Activated naive CD8-positive, alpha-beta T cell (primary cell): ENCODE results near the gene IKBIP.
"Not testable (repeated sequence)": the region's sequence is repeated elsewhere in the genome, so short reads cannot be mapped to it uniquely, and the experiment has no call there.

Experiments
- H3K27ac Mint-ChIP-seq: one replicate; pipeline ENCODE4 v1.8.0; 2021; ENCODE audit warnings: mixed read lengths
- H3K27me3 Mint-ChIP-seq: one replicate; pipeline ENCODE4 v1.8.0; 2021; ENCODE audit warnings: mixed read lengths
- H3K36me3 Mint-ChIP-seq: one replicate; pipeline ENCODE4 v1.8.0; 2021; ENCODE audit warnings: mixed read lengths
- H3K4me1 Mint-ChIP-seq: one replicate; pipeline ENCODE4 v1.8.0; 2021; ENCODE audit warnings: low read depth, mixed read lengths
- H3K4me3 Mint-ChIP-seq: one replicate; pipeline ENCODE4 v1.8.0; 2021; ENCODE audit warnings: mild to moderate bottlenecking, mixed read lengths
- H3K9me3 Mint-ChIP-seq: one replicate; pipeline ENCODE4 v1.8.0; 2021; ENCODE audit warnings: low read depth, mixed read lengths

The IKBIP gene

GRCh38 chr12:98595243-98595988, 49.2 kb downstream of the IKBIP start:
- Mint-ChIP-seq H3K27ac (peak overlapping the region; percentile 98), H3K36me3 (peaks cover 16% of the 10 kb centered on the region), H3K4me1 (peaks cover 38% of the 10 kb centered on the region), H3K9me3 (no peaks in the 10 kb centered on the region), H3K4me3 (peak overlapping the region; percentile 99), H3K27me3 (no peaks in the 10 kb centered on the region)

GRCh38 chr12:98594050-98594835, 50.3 kb downstream of the IKBIP start:
- Mint-ChIP-seq H3K4me1 (peaks cover 36% of the 10 kb centered on the region), H3K36me3 (peaks cover 16% of the 10 kb centered on the region), H3K27me3 (no peaks in the 10 kb centered on the region), H3K27ac (peak overlapping the region; percentile 98), H3K9me3 (no peaks in the 10 kb centered on the region), H3K4me3 (peak overlapping the region; percentile 99)

- peaks cover 16% of the 10 kb centered on the region for H3K36me3 Mint-ChIP-seq
- H3K27ac Mint-ChIP-seq, result peak within 1 kb of the TSS; percentile 98
- H3K9me3 Mint-ChIP-seq, result no peaks in the 10 kb centered on the region
- H3K4me1 Mint-ChIP-seq, result peaks cover 36% of the 10 kb centered on the region
- no peaks in the 10 kb centered on the region for H3K27me3 Mint-ChIP-seq
- H3K4me3 Mint-ChIP-seq, result peak within 1 kb of the TSS; percentile 99
Measured at GRCh38 chr12:98593351-98594049, 51.1 kb downstream of the IKBIP start, which contains the start of gene SLC25A3. TSS of gene SLC25A3 (plus strand) at chr12:98593686. CDS start at chr12:98593979, 293 bp downstream.

- H3K27ac Mint-ChIP-seq, result peak overlapping the region; percentile 98
- H3K9me3 Mint-ChIP-seq, result no peaks in the 10 kb centered on the region
- H3K27me3 Mint-ChIP-seq, result no peaks in the 10 kb centered on the region
- peak overlapping the region; percentile 99 for H3K4me3 Mint-ChIP-seq
- H3K4me1 Mint-ChIP-seq, result peaks cover 30% of the 10 kb centered on the region
- peaks cover 16% of the 10 kb centered on the region for H3K36me3 Mint-ChIP-seq
Measured at GRCh38 chr12:98592825-98593322, 51.7 kb downstream of the IKBIP start.

- Mint-ChIP-seq H3K4me3 (no peak overlapping the region), H3K27ac (peak overlapping the region; percentile 68), H3K27me3 (no peaks in the 10 kb centered on the region), H3K36me3 (peaks cover 16% of the 10 kb centered on the region), H3K4me1 (peaks cover 18% of the 10 kb centered on the region), H3K9me3 (no peaks in the 10 kb centered on the region)
Measured at GRCh38 chr12:98591209-98591608, 53.4 kb downstream of the IKBIP start.

GRCh38 chr12:98587084-98587483, 57.5 kb downstream of the IKBIP start:
- Mint-ChIP-seq H3K4me1 (peaks cover 1% of the 10 kb centered on the region), H3K36me3 (no peaks in the 10 kb centered on the region), H3K27me3 (no peaks in the 10 kb centered on the region), H3K4me3 (no peak overlapping the region), H3K27ac (no peak overlapping the region), H3K9me3 (no peaks in the 10 kb centered on the region)

- H3K9me3 Mint-ChIP-seq, result no peaks in the 10 kb centered on the region
- no peaks in the 10 kb centered on the region for H3K27me3 Mint-ChIP-seq
- H3K4me3 Mint-ChIP-seq, result no peak overlapping the region
- H3K27ac Mint-ChIP-seq, result no peak overlapping the region
- no peaks in the 10 kb centered on the region for H3K36me3 Mint-ChIP-seq
- H3K4me1 Mint-ChIP-seq, result no peaks in the 10 kb centered on the region
Measured at GRCh38 chr12:98582093-98582492, 62.5 kb downstream of the IKBIP start.

- Mint-ChIP-seq H3K4me1 (no peaks in the 10 kb centered on the region), H3K9me3 (no peaks in the 10 kb centered on the region), H3K27ac (no peak overlapping the region), H3K36me3 (no peaks in the 10 kb centered on the region), H3K4me3 (no peak overlapping the region), H3K27me3 (no peaks in the 10 kb centered on the region)
Measured at GRCh38 chr12:98581101-98581500, 63.5 kb downstream of the IKBIP start.

- Mint-ChIP-seq H3K27ac (no peak overlapping the region), H3K9me3 (no peaks in the 10 kb centered on the region), H3K27me3 (no peaks in the 10 kb centered on the region), H3K4me3 (no peak overlapping the region), H3K4me1 (no peaks in the 10 kb centered on the region), H3K36me3 (no peaks in the 10 kb centered on the region)
Measured at GRCh38 chr12:98580695-98581094, 63.9 kb downstream of the IKBIP start.

GRCh38 chr12:98579835-98580234, 64.8 kb downstream of the IKBIP start:
- H3K27ac Mint-ChIP-seq, result no peak overlapping the region
- H3K4me1 Mint-ChIP-seq, result no peaks in the 10 kb centered on the region
- no peaks in the 10 kb centered on the region for H3K36me3 Mint-ChIP-seq
- H3K27me3 Mint-ChIP-seq, result no peaks in the 10 kb centered on the region
- no peaks in the 10 kb centered on the region for H3K9me3 Mint-ChIP-seq
- no peak overlapping the region for H3K4me3 Mint-ChIP-seq

- no peaks in the 10 kb centered on the region for H3K4me1 Mint-ChIP-seq
- H3K4me3 Mint-ChIP-seq, result no peak overlapping the region
Measured at GRCh38 chr12:98579347-98579746, 65.2 kb downstream of the IKBIP start.

GRCh38 chr12:98578821-98579220, 65.8 kb downstream of the IKBIP start:
- H3K9me3 Mint-ChIP-seq, result no peaks in the 10 kb centered on the region
- H3K27ac Mint-ChIP-seq, result no peak overlapping the region
- H3K36me3 Mint-ChIP-seq, result no peaks in the 10 kb centered on the region
- no peak overlapping the region for H3K4me3 Mint-ChIP-seq
- no peaks in the 10 kb centered on the region for H3K4me1 Mint-ChIP-seq
- H3K27me3 Mint-ChIP-seq, result no peaks in the 10 kb centered on the region

More at GRCh38 chr12:98579347-98579746, 65.2 kb downstream of the IKBIP start:
- no peaks in the 10 kb centered on the region for H3K27me3 Mint-ChIP-seq
- H3K27ac Mint-ChIP-seq, result no peak overlapping the region
- no peaks in the 10 kb centered on the region for H3K9me3 Mint-ChIP-seq
- no peaks in the 10 kb centered on the region for H3K36me3 Mint-ChIP-seq

GRCh38 chr12:98578392-98578791, 66.2 kb downstream of the IKBIP start:
- Mint-ChIP-seq H3K36me3 (no peaks in the 10 kb centered on the region), H3K27ac (no peak overlapping the region), H3K27me3 (no peaks in the 10 kb centered on the region), H3K9me3 (no peaks in the 10 kb centered on the region), H3K4me1 (no peaks in the 10 kb centered on the region), H3K4me3 (no peak overlapping the region)

GRCh38 chr12:98576795-98577194, 67.8 kb downstream of the IKBIP start:
- H3K27ac Mint-ChIP-seq, H3K36me3 Mint-ChIP-seq: not testable (repeated sequence)

GRCh38 chr12:98575013-98575412, 69.6 kb downstream of the IKBIP start:
- no peaks in the 10 kb centered on the region for H3K36me3 Mint-ChIP-seq
- no peak overlapping the region for H3K4me3 Mint-ChIP-seq
- H3K27ac Mint-ChIP-seq, result no peak overlapping the region
- H3K27me3 Mint-ChIP-seq, result no peaks in the 10 kb centered on the region
- no peaks in the 10 kb centered on the region for H3K9me3 Mint-ChIP-seq
- H3K4me1 Mint-ChIP-seq, result no peaks in the 10 kb centered on the region

More at GRCh38 chr12:98576795-98577194, 67.8 kb downstream of the IKBIP start:
- H3K4me3 Mint-ChIP-seq, H3K4me1 Mint-ChIP-seq, H3K9me3 Mint-ChIP-seq, H3K27me3 Mint-ChIP-seq: not testable (repeated sequence)
